Left cardiac atrium (tissue), 4 donors: ENCODE data around the gene SCGB1C1. TPM values are rescaled to one million over a fixed set of nuclear protein-coding genes. Genes with fewer than 3 reads are reported as not detected.
"Not testable (repeated sequence)": the region's sequence is repeated elsewhere in the genome, so short reads cannot be mapped to it uniquely, and the experiment has no call there.

Source experiments
- ATAC-seq, 2 donors: fragments of 200-7000 bp; cut with Tn5 transposase; one replicate each; pipeline ENCODE4 v1.9.1; 2020; ENCODE audit warnings: mild to moderate bottlenecking in 2 of 2, moderate library complexity in 2 of 2
- DNase-seq: peaks from one replicate; pipeline ENCODE4 v3.0.0-alpha.2; 2020
- intact Hi-C, 2 donors: fragments of 100-400 bp; cut with DNase I; formaldehyde crosslinking; loops; one replicate each; pipeline versions ENCODE4 v1.14.1 to v1.15.1; 2022 to 2023
- total RNA-seq, 2 donors: library from RNA; stranded (reverse); fragmentation: NEBNext Ultra II Directional; extraction: Animal tissue kit (Norgen Biotek cat#: 25700); gene quantifications; one replicate each; pipeline ENCODE4 v1.2.1, GENCODE V29; 2021
- donor health status: DM: no; HTN: yes; CAD: no.
- donor health status: DM: no; HTN: yes; CAD: no; lungs with severe emphysema.
- donor health status: DM: yes; HTN: yes; CAD: no.
- donor health status: Dilated cardiomyopathy.

Gene SCGB1C1
- total RNA-seq, 2 donors from 2014 or later = not detected

DNA sequence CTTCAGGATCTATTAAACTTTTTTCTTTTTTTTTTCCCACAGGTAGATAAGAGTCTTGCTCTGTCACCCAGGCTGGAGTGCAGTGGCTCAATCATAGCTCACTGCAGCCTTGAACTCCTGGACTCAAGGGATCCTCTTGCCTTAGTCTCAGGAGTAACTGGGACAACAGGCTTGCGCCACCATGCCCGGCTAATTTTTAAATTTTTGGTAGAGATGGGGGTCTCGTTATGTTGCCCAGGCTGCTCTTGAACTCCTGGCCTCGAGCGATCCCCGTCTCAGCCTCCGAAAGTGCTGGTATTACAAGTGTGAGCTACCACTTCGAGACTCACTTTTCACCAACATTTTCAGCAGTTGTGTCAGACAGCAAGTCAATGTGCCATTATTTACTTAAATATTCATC is 42.3 kb downstream of the SCGB1C1 start:
- ATAC-seq (no peak), DNase-seq (no peak)
- intact Hi-C loops = loop anchor here in 1 of 2 donors (10.0 kb wide), 1 partner anchor 60 kb away; the partner anchor contains the start of gene IFITM5

DNA sequence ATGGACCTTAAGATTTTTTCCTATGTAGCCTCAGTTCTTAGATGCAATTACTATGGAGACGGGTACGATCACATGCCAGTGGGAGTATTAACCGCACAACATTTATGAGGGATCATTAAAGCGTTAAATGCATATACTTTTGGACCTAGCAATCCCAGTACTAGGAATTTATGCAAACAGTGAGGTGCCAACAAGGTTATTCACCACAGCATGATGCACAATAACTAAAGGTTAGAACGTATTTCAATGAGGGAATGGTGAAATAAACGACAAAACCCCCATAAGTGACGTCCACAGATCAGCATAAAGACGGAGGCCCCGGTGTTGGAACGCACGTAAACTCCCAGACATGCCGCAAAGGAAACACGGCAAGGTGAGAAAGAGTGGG is 42.7 kb downstream of the SCGB1C1 start:
- no peak for DNase-seq
- intact Hi-C loops = loop anchor here in 1 of 2 donors (10.0 kb wide), 1 partner anchor 59 kb away; the partner anchor contains the start of gene IFITM5
- peak; percentile 3 to 8 for ATAC-seq

GRCh38 chr11:235997-236773 is 43.3 kb downstream of the SCGB1C1 start, which contains the start of gene SIRT3:
Gene SIRT3, minus strand, starts transcription at chr11:236342. Its CDS starts 14 bp downstream, at chr11:236328.
- intact Hi-C loops = loop anchor here in 1 of 2 donors (2.0 to 10.0 kb wide), 2 partner anchors 27 to 59 kb away; partner anchors contain the start of gene IFITM5
- DNase-seq = peak; percentile 83
- peak; percentile 91 to 94 for ATAC-seq

DNA sequence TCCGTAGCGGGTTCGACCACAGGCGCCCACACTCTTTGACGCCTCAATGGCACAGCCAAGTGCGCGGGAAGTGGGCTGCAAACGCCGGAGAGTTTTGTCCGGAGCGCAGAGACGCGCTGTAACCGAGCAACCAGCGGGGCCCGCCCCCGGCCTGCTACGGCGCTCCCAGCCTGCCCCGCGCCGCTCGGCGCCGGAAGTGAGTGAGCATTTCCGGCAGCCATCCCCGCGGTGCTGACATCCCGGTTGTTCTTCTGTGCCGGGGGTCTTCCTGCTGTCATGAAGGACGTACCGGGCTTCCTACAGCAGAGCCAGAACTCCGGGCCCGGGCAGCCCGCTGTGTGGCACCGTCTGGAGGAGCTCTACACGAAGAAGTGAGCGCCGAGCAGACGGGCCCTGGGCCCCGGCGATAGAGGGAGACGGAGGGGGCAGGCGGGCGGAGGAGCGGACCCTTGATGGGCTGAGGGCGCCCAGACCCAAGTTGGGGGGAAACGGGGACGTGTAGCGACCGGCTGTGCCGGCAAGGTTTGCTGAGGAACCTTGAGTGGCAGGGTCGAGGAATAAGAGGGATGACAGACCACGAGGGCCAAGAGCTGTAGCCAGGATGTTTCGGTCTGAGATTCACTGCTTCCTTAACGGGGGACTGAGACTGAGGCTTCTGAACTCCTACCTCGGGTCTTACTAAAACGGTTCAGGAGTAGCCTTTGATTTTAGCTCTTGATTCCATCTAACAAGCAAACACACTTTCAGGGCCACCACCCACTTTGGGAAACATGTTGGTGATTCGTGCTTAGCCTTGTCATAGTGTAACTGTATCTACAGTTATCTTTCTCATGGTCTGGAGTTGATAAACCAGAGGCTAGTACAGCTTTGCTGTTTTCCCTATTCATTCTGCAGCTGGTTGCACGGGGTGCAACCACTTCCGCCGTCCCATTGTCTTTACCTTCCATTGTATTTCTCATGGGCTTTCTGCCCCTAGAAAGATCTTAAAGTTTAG is 44.2 kb downstream of the SCGB1C1 start, which contains the start of gene PSMD13:
PSMD13 (plus strand) TSS at position 203 of the 994 bp plus-strand sequence; CDS start at position 277, 74 bp downstream.
- peak; percentile 95 to 97 for ATAC-seq
- peak; percentile 91 for DNase-seq
- intact Hi-C loops = loop anchor here in 1 of 2 donors (2.0 to 10.0 kb wide), 2 partner anchors 28 to 58 kb away; partner anchors contain the start of gene IFITM5

DNA sequence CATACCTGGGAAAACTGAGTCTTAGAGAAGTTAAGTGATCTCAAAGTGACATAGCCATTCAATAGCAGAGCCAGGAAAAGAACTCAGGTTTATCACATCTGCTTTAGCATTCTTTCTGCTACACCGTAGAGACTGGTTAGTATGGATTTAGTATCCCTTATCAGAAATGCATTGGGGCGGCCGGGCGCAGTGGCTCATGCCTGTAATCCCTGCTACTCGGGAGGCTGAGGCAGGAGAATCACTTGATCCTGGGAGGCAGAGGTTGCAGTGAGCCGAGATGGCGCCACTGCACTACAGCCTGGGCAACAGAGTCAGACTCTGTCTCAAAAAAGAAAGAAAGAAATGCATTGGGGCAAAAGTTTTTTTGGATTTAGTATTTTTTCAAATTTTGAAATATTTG is 45.5 kb downstream of the SCGB1C1 start:
- intact Hi-C loops = loop anchor here in 1 of 2 donors (10.0 kb wide), 1 partner anchor 56 kb away; the partner anchor contains the start of gene IFITM5
- not testable (repeated sequence) for DNase-seq, ATAC-seq

DNA sequence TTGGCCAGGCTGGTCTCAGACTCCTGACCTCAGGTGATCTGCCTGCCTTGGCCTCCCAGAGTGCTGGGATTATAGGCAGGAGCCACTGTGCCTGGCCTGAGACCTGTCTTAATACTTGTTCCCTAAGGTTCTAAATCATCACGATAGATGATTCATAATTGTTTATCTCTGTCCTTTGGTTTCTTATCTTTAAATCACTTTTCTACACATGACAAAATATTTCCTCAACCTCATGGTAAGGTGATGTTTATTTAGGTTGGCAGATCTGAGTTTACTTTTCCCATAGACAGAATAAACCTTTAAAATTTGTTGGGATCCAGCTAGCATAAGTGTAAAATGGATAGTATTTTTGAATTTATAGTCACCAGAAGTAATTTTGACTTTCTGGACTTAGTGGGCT is 47.4 kb downstream of the SCGB1C1 start:
- DNase-seq = no peak
- intact Hi-C loops = no loop called here
- ATAC-seq = no peak

DNA sequence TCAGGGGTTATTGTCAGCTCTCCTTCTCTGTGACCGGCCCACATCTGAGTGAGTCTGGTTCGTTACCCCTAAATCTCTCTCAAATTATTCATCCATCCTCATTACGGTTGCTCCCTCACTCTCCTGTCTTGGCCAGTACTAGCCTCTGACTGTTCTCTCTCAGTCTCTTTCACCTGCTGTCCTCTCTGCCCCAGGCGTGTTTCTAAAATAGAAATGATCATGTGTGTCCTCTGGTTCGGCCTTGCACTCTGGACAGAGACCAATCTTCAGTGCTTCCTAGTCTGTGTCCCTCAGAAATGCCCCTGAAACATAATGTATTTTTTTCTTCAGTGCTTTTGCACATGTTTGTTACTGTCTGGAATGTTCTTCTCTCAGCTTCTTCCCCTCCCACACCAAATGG is 48.8 kb downstream of the SCGB1C1 start:
- peak in 1 of 2 donors; percentile 6 for ATAC-seq
- intact Hi-C loops = no loop called here
- no peak for DNase-seq

Other genes with a start within 250 kb of the SCGB1C1 start
- 10 to 100 TPM; 27.6 to 44.5 TPM for gene BET1L, start 14.3 kb downstream of the SCGB1C1 start, total RNA-seq
- 10 to 100 TPM; 54.1 to 67.4 TPM for gene RIC8A, start 14.6 kb downstream of the SCGB1C1 start, total RNA-seq
- gene SIRT3, start 43.3 kb downstream of the SCGB1C1 start, total RNA-seq = 10 to 100 TPM; 21.1 to 21.6 TPM
- gene PSMD13, start 43.9 kb downstream of the SCGB1C1 start, total RNA-seq = 10 to 100 TPM; 75.5 to 87.3 TPM
- gene NLRP6, start 85.3 kb downstream of the SCGB1C1 start, total RNA-seq = under 1 TPM; 0.16 to 0.62 TPM
- gene PGGHG, start 96.0 kb downstream of the SCGB1C1 start, total RNA-seq = 10 to 100 TPM; 10.8 to 15.8 TPM
- not detected for gene IFITM5, start 106.4 kb downstream of the SCGB1C1 start, total RNA-seq
- 100 to 1,000 TPM; 420 to 494 TPM for gene IFITM2, start 114.7 kb downstream of the SCGB1C1 start, total RNA-seq
- 100 to 1,000 TPM; 151 to 215 TPM for gene IFITM1, start 121.0 kb downstream of the SCGB1C1 start, total RNA-seq
- 100 to 1,000 TPM; 669 to 779 TPM for gene IFITM3, start 127.8 kb downstream of the SCGB1C1 start, total RNA-seq
- gene B4GALNT4, start 176.4 kb downstream of the SCGB1C1 start, total RNA-seq = 1 to 10 TPM; 2.1 to 2.4 TPM
- under 1 TPM; 0.52 to 0.68 TPM for gene PKP3, start 201.1 kb downstream of the SCGB1C1 start, total RNA-seq
- 10 to 100 TPM; 35.4 to 36.7 TPM for gene SIGIRR, start 221.9 kb downstream of the SCGB1C1 start, total RNA-seq
- gene ANO9, start 248.9 kb downstream of the SCGB1C1 start, total RNA-seq = 1 to 10 TPM in 1 of 2 donors, under 1 TPM in 1; 0.55 to 1.6 TPM